ENCODE measurements around the gene HMX2. TPM values are rescaled to one million over a fixed set of nuclear protein-coding genes. Genes with fewer than 3 reads are reported as not detected.

The HMX2 gene
- total RNA-seq, 1 experiment from 2014 or later = 0.46 TPM

DNA sequence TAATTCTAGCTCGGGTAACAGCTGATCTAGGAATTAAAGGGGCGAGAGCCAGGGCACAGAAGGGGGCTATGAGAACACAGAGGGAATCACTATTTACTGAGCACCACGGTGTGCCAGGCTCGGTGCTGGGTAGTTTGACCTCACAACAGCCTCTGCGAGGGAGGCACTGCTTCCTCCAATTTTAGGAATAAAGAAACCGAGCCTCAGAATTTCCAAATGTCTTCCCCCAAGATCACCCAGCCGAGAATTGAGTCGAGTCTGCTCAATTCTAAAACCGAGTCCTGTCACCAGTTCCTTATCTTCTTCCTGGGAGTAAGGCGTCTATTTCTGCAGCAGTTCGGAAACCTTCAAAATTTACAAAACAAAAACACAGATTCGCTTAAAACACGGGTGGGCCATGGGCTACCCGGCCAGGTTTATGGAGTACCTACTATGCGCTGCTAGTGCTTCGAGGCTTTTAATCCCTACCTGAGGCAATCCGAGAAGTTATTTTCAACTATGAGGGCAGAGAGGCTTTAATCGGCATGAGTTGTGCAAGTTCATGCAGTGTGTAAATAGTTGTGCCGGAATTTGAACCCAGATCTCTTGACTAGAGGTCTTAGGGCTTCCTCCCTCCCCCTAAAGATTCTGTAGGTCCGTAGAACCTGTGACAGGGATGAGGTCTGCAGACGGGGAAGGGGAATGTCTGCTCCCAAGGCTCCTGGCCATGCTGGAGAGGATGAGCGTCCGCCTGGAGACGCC, 872 bp upstream of the HMX2 start:
- H3K27ac Mint-ChIP-seq = no peak overlapping the region
- peak overlapping the region; percentile 46 for H3K4me2 ChIP-seq (ENCODE audit: insufficient read depth, insufficient read length, low read length)

More for the DNA sequence above, 872 bp upstream of the HMX2 start:
- H3K9me3 Mint-ChIP-seq = peaks cover 0 to 2% of the 10 kb centered on the region in 2 experiments; a peak in 2 of 5 replicates
- TF ChIP-seq, protein P1, sequence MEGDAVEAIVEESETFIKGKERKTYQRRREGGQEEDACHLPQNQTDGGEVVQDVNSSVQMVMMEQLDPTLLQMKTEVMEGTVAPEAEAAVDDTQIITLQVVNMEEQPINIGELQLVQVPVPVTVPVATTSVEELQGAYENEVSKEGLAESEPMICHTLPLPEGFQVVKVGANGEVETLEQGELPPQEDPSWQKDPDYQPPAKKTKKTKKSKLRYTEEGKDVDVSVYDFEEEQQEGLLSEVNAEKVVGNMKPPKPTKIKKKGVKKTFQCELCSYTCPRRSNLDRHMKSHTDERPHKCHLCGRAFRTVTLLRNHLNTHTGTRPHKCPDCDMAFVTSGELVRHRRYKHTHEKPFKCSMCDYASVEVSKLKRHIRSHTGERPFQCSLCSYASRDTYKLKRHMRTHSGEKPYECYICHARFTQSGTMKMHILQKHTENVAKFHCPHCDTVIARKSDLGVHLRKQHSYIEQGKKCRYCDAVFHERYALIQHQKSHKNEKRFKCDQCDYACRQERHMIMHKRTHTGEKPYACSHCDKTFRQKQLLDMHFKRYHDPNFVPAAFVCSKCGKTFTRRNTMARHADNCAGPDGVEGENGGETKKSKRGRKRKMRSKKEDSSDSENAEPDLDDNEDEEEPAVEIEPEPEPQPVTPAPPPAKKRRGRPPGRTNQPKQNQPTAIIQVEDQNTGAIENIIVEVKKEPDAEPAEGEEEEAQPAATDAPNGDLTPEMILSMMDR (conservative IDR thresholded peaks at IDR 0.05) = no peak
- Histone ChIP-seq H2BK20ac (ENCODE audit: low read depth, low read length, poor library complexity, severe bottlenecking) (no peak overlapping the region), H3K27ac (ENCODE audit: insufficient read length, low read depth, low read length) (no peak overlapping the region), H3K79me1 (ENCODE audit: insufficient read depth, low read depth, low read length, poor library complexity, severe bottlenecking) (no peaks in the 10 kb centered on the region), H2AFZ (ENCODE audit: low read length) (no peak overlapping the region), H3K9me3 (ENCODE audit: control insufficient read depth, low read depth, low read length) (no peaks in the 10 kb centered on the region), H3K18ac (ENCODE audit: insufficient read length, low read depth, low read length) (no peak overlapping the region), H4K8ac (replicated peaks; ENCODE audit: insufficient read length, low read depth, low read length) (no peak overlapping the region), H3K23me2 (ENCODE audit: insufficient read length, low read depth, low read length, poor library complexity, severe bottlenecking) (peaks cover 23% of the 10 kb centered on the region), H4K20me1 (ENCODE audit: control insufficient read depth, insufficient read depth, insufficient read length) (no peaks in the 10 kb centered on the region), H3K23ac (ENCODE audit: insufficient read length, low read depth, low read length) (no peak overlapping the region), H2BK120ac (ENCODE audit: low read depth, low read length, poor library complexity, severe bottlenecking) (no peak overlapping the region), H4K5ac (ENCODE audit: insufficient read length, low read depth, low read length) (no peak overlapping the region), H2BK5ac (ENCODE audit: insufficient read length, low read length) (no peak overlapping the region), H3K79me2 (ENCODE audit: insufficient read depth, low read length) (no peaks in the 10 kb centered on the region), H2AK5ac (ENCODE audit: insufficient read length, low read length) (no peak overlapping the region), H3K56ac (ENCODE audit: insufficient read length, low read depth, low read length) (no peak overlapping the region), H3K4ac (ENCODE audit: low read depth, low read length) (no peak overlapping the region), H3K9ac (ENCODE audit: extremely low read depth, insufficient read length, low read length) (no peak overlapping the region), H3K27me3 (ENCODE audit: insufficient read depth, low read length) (peaks cover 76% of the 10 kb centered on the region), H2BK15ac (ENCODE audit: low read depth, low read length) (no peak overlapping the region), H2BK12ac (ENCODE audit: insufficient read length, low read depth, low read length) (no peak overlapping the region), H3K14ac (ENCODE audit: insufficient read depth, low read length) (no peak overlapping the region), H4K91ac (ENCODE audit: insufficient read length, low read depth, low read length) (no peak overlapping the region), H3K4me1 (ENCODE audit: insufficient read depth, low read length) (peaks cover 4% of the 10 kb centered on the region), H3T11ph (ENCODE audit: low read length) (no peak overlapping the region)
- H3K4me1 Mint-ChIP-seq = peaks cover 38 to 63% of the 10 kb centered on the region in 2 experiments
- no peak for DNase-seq
- peaks cover 0 to 10% (median 0%) of the 10 kb centered on the region in 3 experiments; a peak in 3 of 7 replicates for H3K36me3 Mint-ChIP-seq (ENCODE audit: insufficient read depth in 1 of 3, low read depth in 3 of 3)
- peaks cover 99% of the 10 kb centered on the region for H3K27me3 Mint-ChIP-seq (ENCODE audit: low read depth)
- peak overlapping the region in 1 of 2 experiments; percentile 80; a peak in 3 of 5 replicates for H3K4me3 Mint-ChIP-seq
- no CpG with 5 or more reads among the region's 24 CpGs for WGBS (ENCODE audit: extremely low coverage, insufficient read length, low lambda C conversion rate)
